ENCODE results near the gene C6orf89. TPM values are rescaled to one million over a fixed set of nuclear protein-coding genes. Genes with fewer than 3 reads are reported as not detected.

C6orf89 gene
- total RNA-seq, 1 experiment from 2014 or later = 11.8 TPM

- no peak overlapping the region for H3K56ac ChIP-seq (ENCODE audit: insufficient read length, low read depth, low read length)
- H3K27ac ChIP-seq (ENCODE audit: insufficient read length, low read depth, low read length) = no peak overlapping the region
- H3T11ph ChIP-seq (ENCODE audit: low read length) = no peak overlapping the region
- H2BK15ac ChIP-seq (ENCODE audit: low read depth, low read length) = no peak overlapping the region
- no peak for TF ChIP-seq CTCF (conservative IDR thresholded peaks at IDR 0.05)
- no peak overlapping the region for H2AFZ ChIP-seq (ENCODE audit: low read length)
- Mint-ChIP-seq H3K9me3 (peaks cover 0 to 6% of the 10 kb centered on the region in 2 experiments; a peak in 2 of 5 replicates), H3K36me3 (ENCODE audit: insufficient read depth in 1 of 3, low read depth in 3 of 3) (peaks cover 0 to 3% (median 0%) of the 10 kb centered on the region in 3 experiments; a peak in 1 of 7 replicates), H3K4me3 (no peak overlapping the region), H3K27ac (no peak overlapping the region), H3K27me3 (ENCODE audit: low read depth) (peaks cover 74% of the 10 kb centered on the region), H3K4me1 (peaks cover 19 to 23% of the 10 kb centered on the region in 2 experiments)
- H3K4me1 ChIP-seq (ENCODE audit: insufficient read depth, low read length) = peaks cover 3% of the 10 kb centered on the region; the same call in 1 of the 2 replicates
- H3K18ac ChIP-seq (ENCODE audit: insufficient read length, low read depth, low read length) = no peak overlapping the region
- no peak overlapping the region for H2BK5ac ChIP-seq (ENCODE audit: insufficient read length, low read length)
- H3K23ac ChIP-seq (ENCODE audit: insufficient read length, low read depth, low read length) = no peak overlapping the region
- no peaks in the 10 kb centered on the region for H3K79me2 ChIP-seq (ENCODE audit: insufficient read depth, low read length)
- no peak overlapping the region for H4K91ac ChIP-seq (ENCODE audit: insufficient read length, low read depth, low read length)
- H3K4me2 ChIP-seq (ENCODE audit: insufficient read depth, insufficient read length, low read length) = no peak overlapping the region
- H3K27me3 ChIP-seq (ENCODE audit: insufficient read depth, low read length) = peaks cover 28% of the 10 kb centered on the region; the same call in 1 of the 2 replicates
- no peaks in the 10 kb centered on the region for H3K79me1 ChIP-seq (ENCODE audit: insufficient read depth, low read depth, low read length, poor library complexity, severe bottlenecking)
- WGBS (ENCODE audit: extremely low coverage, insufficient read length, low lambda C conversion rate) = no CpG with 5 or more reads among the region's 2 CpGs
- H3K9ac ChIP-seq (ENCODE audit: extremely low read depth, insufficient read length, low read length) = no peak overlapping the region
- H2BK12ac ChIP-seq (ENCODE audit: insufficient read length, low read depth, low read length) = no peak overlapping the region
- DNase-seq = no peak
- no peaks in the 10 kb centered on the region for H4K20me1 ChIP-seq (ENCODE audit: control insufficient read depth, insufficient read depth, insufficient read length)
- no peak overlapping the region for H2BK120ac ChIP-seq (ENCODE audit: low read depth, low read length, poor library complexity, severe bottlenecking)
- H3K14ac ChIP-seq (ENCODE audit: insufficient read depth, low read length) = no peak overlapping the region
- H3K9me3 ChIP-seq (ENCODE audit: control insufficient read depth, low read depth, low read length) = no peaks in the 10 kb centered on the region
- no peak overlapping the region for H4K8ac ChIP-seq (replicated peaks; ENCODE audit: insufficient read length, low read depth, low read length)
- H3K23me2 ChIP-seq (ENCODE audit: insufficient read length, low read depth, low read length, poor library complexity, severe bottlenecking) = peaks cover 17% of the 10 kb centered on the region
- no peak overlapping the region for H2BK20ac ChIP-seq (ENCODE audit: low read depth, low read length, poor library complexity, severe bottlenecking)
- no peak overlapping the region for H3K4ac ChIP-seq (ENCODE audit: low read depth, low read length)
- no peak overlapping the region for H2AK5ac ChIP-seq (ENCODE audit: insufficient read length, low read length)
- H4K5ac ChIP-seq (ENCODE audit: insufficient read length, low read depth, low read length) = no peak overlapping the region
Measured at GRCh38 chr6:36837022-36837339, 48.8 kb upstream of the C6orf89 start.

All from H9 (cell line).